ENCODE data around the gene FABP1. TPM values are rescaled to one million over a fixed set of nuclear protein-coding genes. Genes with fewer than 3 reads are reported as not detected.

Gene FABP1
- polyA plus RNA-seq, 10 donors, result 0.21 to 3.3 (median 0.40) TPM; not detected in 2

- no peak for DNase-seq
Observed at GRCh38 chr2:88139203-88139702, 11.4 kb upstream of the FABP1 start.

GRCh38 chr2:88137833-88138232 lies 10.0 kb upstream of the FABP1 start:
- no peak for DNase-seq

- DNase-seq, result no peak
Observed at GRCh38 chr2:88136817-88137216, 9.0 kb upstream of the FABP1 start.

GRCh38 chr2:88133875-88134274 lies 6.0 kb upstream of the FABP1 start:
- no peak for DNase-seq

GRCh38 chr2:88131999-88132368 lies 4.1 kb upstream of the FABP1 start:
- no peak for DNase-seq

GRCh38 chr2:88131201-88131998 lies 3.5 kb upstream of the FABP1 start:
- no peak for DNase-seq

- DNase-seq, result no peak
Observed at GRCh38 chr2:88129313-88129959, 1.6 kb upstream of the FABP1 start.

- no peak for DNase-seq
Observed at GRCh38 chr2:88128654-88129312, 921 bp upstream of the FABP1 start.

- no peak for DNase-seq
Observed at GRCh38 chr2:88127638-88127887, 299 bp downstream of the FABP1 start.

GRCh38 chr2:88126772-88127637 lies 857 bp downstream of the FABP1 start:
- no peak for DNase-seq

GRCh38 chr2:88125924-88126771 lies 1.7 kb downstream of the FABP1 start:
- DNase-seq, result no peak

GRCh38 chr2:88125344-88125923 lies 2.4 kb downstream of the FABP1 start:
- DNase-seq, result no peak

GRCh38 chr2:88123975-88124917 lies 3.6 kb downstream of the FABP1 start:
- no peak for DNase-seq

- DNase-seq, result no peak
Observed at GRCh38 chr2:88123164-88123974, 4.5 kb downstream of the FABP1 start.

- no peak for DNase-seq
Observed at GRCh38 chr2:88122141-88122884, 5.5 kb downstream of the FABP1 start.

- DNase-seq, result no peak
Observed at GRCh38 chr2:88121678-88122077, 6.2 kb downstream of the FABP1 start.

GRCh38 chr2:88117973-88118372 lies 9.9 kb downstream of the FABP1 start:
- DNase-seq, result no peak

All from muscle of back (tissue), 11 donors.